ENCODE data around the gene MAP3K4.

DNA sequence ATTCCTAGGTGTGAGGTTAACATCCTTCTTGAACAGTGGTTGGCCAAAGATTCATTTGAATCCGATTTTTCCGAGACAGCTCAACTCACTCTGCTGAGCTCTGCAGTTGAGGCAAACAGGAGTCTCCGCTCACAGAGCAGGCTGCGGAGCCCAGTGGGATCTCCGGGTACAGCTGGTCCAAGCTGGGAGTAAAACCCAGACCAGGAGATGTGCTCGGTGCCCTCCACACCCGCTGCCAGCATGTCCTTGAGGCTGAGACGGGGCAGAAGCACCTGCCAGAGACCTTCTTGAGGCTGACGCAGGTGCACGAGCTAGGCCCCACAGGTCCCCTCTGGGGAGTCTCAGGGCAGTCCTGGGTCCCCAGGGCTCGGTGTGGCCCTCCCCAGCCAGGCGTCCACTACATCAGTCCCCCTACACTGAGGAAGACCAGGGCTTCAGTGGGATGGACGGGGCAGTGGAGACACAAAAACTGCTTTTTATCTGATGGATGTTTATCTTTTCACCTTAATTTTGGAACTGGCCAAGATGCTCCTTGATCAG lies 163.3 kb downstream of the MAP3K4 start:
- TF ChIP-seq, protein P1, sequence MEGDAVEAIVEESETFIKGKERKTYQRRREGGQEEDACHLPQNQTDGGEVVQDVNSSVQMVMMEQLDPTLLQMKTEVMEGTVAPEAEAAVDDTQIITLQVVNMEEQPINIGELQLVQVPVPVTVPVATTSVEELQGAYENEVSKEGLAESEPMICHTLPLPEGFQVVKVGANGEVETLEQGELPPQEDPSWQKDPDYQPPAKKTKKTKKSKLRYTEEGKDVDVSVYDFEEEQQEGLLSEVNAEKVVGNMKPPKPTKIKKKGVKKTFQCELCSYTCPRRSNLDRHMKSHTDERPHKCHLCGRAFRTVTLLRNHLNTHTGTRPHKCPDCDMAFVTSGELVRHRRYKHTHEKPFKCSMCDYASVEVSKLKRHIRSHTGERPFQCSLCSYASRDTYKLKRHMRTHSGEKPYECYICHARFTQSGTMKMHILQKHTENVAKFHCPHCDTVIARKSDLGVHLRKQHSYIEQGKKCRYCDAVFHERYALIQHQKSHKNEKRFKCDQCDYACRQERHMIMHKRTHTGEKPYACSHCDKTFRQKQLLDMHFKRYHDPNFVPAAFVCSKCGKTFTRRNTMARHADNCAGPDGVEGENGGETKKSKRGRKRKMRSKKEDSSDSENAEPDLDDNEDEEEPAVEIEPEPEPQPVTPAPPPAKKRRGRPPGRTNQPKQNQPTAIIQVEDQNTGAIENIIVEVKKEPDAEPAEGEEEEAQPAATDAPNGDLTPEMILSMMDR (IDR thresholded peaks at IDR 0.05), result no peak
- TF ChIP-seq POLR2AphosphoS5 (IDR thresholded peaks at IDR 0.05; ENCODE audit: insufficient read depth in 1 of 2, low read depth in 1 of 2), result no peak

All from vagina (tissue), 2 donors.